Measurements from ENCODE around the gene MTPN.

MTPN gene

DNA sequence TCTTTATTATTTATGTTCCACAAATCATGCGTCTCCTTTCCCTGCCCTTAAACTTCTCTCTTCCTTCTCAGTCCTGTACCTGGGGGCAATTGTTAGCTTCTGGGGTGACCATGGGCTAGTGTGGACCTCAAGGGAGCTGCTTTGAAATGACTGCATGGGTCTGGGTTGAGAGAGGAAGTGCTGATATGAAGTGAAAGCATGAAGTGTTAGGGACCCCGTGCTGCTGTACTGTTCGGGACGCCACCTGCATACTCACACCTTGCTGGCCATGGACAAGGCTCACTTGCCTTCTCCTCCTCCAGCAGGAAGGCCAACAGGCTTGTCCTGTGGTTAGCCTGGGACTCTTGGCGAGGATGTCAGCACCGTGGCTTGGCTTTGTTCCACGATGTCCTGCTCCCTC lies 56.7 kb downstream of the MTPN start:
- TF ChIP-seq, protein P1, sequence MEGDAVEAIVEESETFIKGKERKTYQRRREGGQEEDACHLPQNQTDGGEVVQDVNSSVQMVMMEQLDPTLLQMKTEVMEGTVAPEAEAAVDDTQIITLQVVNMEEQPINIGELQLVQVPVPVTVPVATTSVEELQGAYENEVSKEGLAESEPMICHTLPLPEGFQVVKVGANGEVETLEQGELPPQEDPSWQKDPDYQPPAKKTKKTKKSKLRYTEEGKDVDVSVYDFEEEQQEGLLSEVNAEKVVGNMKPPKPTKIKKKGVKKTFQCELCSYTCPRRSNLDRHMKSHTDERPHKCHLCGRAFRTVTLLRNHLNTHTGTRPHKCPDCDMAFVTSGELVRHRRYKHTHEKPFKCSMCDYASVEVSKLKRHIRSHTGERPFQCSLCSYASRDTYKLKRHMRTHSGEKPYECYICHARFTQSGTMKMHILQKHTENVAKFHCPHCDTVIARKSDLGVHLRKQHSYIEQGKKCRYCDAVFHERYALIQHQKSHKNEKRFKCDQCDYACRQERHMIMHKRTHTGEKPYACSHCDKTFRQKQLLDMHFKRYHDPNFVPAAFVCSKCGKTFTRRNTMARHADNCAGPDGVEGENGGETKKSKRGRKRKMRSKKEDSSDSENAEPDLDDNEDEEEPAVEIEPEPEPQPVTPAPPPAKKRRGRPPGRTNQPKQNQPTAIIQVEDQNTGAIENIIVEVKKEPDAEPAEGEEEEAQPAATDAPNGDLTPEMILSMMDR (IDR thresholded peaks at IDR 0.05; ENCODE audit: unreplicated experiment in 3 of 3): no peak
- Mint-ChIP-seq H3K27me3 (ENCODE audit: low read depth) (no peaks in the 10 kb centered on the region), H3K36me3 (ENCODE audit: low read depth) (peaks cover 3% of the 10 kb centered on the region), H3K9me3 (peaks cover 3% of the 10 kb centered on the region), H3K4me3 (no peak overlapping the region), H3K27ac (no peak overlapping the region), H3K4me1 (no peaks in the 10 kb centered on the region)

DNA sequence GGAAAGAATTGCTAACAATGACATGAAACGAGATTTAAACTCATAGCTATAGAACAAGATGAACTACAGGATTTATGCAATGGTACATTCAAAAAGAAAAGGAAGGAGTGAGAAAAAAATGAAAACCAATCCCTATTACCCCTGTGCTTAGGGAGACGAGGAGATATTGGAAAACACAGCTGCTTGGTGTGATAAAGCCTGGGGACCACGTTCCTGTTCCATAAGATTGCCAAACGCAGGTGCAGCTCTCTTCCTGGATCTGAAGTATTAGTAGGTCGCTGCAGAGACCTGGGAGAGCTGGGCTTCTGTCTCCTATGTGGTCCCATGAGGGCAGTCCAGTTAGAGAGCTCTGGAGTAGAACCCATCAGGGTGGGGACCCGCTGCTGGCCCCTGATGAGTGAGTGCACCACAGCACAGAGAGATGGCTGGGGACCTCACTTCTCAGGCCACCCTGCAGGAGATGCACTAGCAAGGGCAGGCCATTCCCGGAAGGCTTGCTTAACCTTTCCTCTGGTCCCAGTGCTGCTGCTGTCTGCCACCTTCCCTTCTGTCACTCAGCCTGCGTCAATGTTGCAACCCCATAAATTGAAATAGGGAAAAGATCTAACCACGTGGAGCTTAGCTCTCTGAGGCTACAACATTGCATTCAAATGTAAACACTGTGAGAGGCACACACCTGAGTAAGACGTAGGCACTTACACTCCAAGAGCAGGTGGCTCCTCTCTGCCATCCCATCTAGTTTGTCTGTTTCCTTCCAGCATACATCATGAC lies 57.9 kb downstream of the MTPN start:
- Mint-ChIP-seq H3K4me3 (no peak overlapping the region), H3K4me1 (no peaks in the 10 kb centered on the region), H3K27me3 (ENCODE audit: low read depth) (no peaks in the 10 kb centered on the region), H3K27ac (no peak overlapping the region), H3K9me3 (peaks cover 3% of the 10 kb centered on the region), H3K36me3 (ENCODE audit: low read depth) (peaks cover 3% of the 10 kb centered on the region)
- TF ChIP-seq, protein P1 (IDR thresholded peaks at IDR 0.05; ENCODE audit: unreplicated experiment in 3 of 3): no peak

DNA sequence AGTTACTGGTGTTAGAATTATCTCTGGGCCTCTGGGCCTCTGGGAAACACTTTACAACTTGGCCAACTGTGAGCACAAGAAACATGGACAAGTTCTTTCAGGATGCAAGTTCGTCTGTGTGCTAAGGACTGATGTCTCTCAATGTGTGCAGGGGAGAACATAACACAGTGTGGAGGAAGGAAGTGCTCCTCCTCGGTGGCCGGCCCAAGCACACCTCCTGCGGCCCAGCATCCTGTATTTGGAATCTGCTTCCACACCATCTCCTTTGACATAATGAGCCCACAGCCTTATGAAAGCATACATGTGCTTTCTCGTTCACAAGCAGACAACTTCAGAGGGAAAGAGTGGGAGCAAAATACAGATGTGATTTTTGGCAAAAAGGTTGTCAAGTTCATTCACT lies 59.0 kb downstream of the MTPN start:
- peak overlapping the region in 1 of 3 experiments; percentile 33 for H3K27ac Mint-ChIP-seq
- TF ChIP-seq, protein P1 (IDR thresholded peaks at IDR 0.05; ENCODE audit: unreplicated experiment in 3 of 3): no peak
- peaks cover 3% of the 10 kb centered on the region for H3K9me3 Mint-ChIP-seq
- no peaks in the 10 kb centered on the region for H3K27me3 Mint-ChIP-seq (ENCODE audit: low read depth)
- H3K4me1 Mint-ChIP-seq: no peaks in the 10 kb centered on the region
- H3K36me3 Mint-ChIP-seq (ENCODE audit: low read depth): peaks cover 3% of the 10 kb centered on the region
- H3K4me3 Mint-ChIP-seq: no peak overlapping the region

DNA sequence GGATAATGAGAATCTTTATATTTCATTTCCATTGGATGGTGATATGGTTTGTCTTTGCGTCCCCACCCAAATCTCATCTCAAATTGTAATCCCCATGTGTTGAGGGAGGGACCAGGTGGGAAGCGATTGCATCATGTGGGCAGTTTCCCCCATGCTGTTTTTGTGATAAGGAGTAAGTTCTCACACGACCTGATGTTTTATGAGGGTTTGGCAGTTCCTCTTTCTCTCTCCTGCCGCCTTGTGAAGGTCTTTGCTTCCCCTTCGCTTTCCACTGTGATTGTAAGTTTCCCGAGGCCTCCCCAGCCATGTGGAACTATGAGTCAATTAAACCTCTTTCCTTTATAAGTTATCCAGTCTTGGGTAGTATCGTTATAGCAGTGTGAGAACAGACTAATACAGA lies 59.4 kb downstream of the MTPN start:
- Mint-ChIP-seq H3K9me3 (peaks cover 3% of the 10 kb centered on the region), H3K36me3 (ENCODE audit: low read depth) (peaks cover 3% of the 10 kb centered on the region), H3K4me1 (no peaks in the 10 kb centered on the region), H3K27ac (no peak overlapping the region), H3K4me3 (no peak overlapping the region), H3K27me3 (ENCODE audit: low read depth) (no peaks in the 10 kb centered on the region)
- TF ChIP-seq, protein P1 (IDR thresholded peaks at IDR 0.05; ENCODE audit: unreplicated experiment in 3 of 3): no peak

DNA sequence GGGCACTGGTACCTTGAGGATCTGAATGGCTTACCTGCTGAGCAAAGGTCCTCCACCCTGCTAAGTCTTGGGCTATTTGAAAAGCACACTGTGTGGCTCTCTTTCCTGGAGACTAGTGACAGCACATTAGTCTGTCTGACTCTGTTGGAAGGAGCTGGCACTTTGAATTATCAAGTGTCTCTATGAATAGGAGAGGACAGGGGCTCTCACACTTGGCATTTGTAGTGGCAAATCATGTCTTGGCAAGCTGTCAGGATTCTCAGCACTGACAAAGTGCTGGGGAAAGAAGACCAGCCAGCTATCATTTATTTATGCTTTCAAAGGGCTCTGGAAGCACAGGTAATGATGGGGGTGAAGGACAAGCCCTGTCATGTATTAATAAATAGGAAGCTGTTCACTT lies 62.8 kb downstream of the MTPN start:
- H3K27me3 Mint-ChIP-seq (ENCODE audit: low read depth): no peaks in the 10 kb centered on the region
- no peak overlapping the region for H3K4me3 Mint-ChIP-seq
- H3K9me3 Mint-ChIP-seq: no peaks in the 10 kb centered on the region
- H3K4me1 Mint-ChIP-seq: peaks cover 24% of the 10 kb centered on the region
- no peak overlapping the region for H3K27ac Mint-ChIP-seq
- TF ChIP-seq, protein P1 (IDR thresholded peaks at IDR 0.05; ENCODE audit: unreplicated experiment in 3 of 3): no peak
- H3K36me3 Mint-ChIP-seq (ENCODE audit: low read depth): no peaks in the 10 kb centered on the region

DNA sequence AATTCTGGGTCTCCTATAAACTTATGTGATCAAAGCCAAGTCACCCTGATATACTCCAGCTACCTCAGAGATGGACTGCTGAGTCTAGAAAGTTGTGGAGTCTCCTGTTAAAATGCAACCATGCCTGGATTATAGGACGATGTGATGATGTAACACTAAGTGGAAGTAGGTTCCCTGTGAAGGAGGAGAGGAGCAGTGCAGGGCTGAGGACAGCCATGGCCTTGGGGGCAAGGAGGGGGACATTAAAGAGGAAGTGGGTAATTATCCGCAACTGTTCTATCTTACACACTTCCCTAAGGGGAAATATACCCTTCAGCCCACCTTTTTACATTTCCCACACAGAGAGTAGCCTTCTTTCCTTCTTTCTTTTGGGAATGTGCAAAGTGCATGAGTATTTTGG lies 63.8 kb downstream of the MTPN start:
- no peak overlapping the region for H3K27ac Mint-ChIP-seq
- no peak overlapping the region for H3K4me3 Mint-ChIP-seq
- no peaks in the 10 kb centered on the region for H3K27me3 Mint-ChIP-seq (ENCODE audit: low read depth)
- peaks cover 24% of the 10 kb centered on the region for H3K4me1 Mint-ChIP-seq
- H3K9me3 Mint-ChIP-seq: no peaks in the 10 kb centered on the region
- no peaks in the 10 kb centered on the region for H3K36me3 Mint-ChIP-seq (ENCODE audit: low read depth)
- TF ChIP-seq, protein P1 (IDR thresholded peaks at IDR 0.05; ENCODE audit: unreplicated experiment in 3 of 3): no peak

Measured in nephron (organoid).